Stimulated activated CD8-positive, alpha-beta memory T cell treated with anti-CD3 and anti-CD28 coated beads, Interleukin-4, amount 100 ng/mL, for 24 hours (primary cell): ENCODE results near the gene CCL4L2.
"Not testable (repeated sequence)": the region's sequence is repeated elsewhere in the genome, so short reads cannot be mapped to it uniquely, and the experiment has no call there.

ENCODE experiments used
- DNase-seq: peaks from one replicate; pipeline ENCODE4 v3.0.0-alpha.2; 2020; ENCODE audit warnings: low read depth

The CCL4L2 gene

GRCh38 chr17:36221581-36222100 is 10.8 kb downstream of the CCL4L2 start:
- not testable (repeated sequence) for DNase-seq

DNA sequence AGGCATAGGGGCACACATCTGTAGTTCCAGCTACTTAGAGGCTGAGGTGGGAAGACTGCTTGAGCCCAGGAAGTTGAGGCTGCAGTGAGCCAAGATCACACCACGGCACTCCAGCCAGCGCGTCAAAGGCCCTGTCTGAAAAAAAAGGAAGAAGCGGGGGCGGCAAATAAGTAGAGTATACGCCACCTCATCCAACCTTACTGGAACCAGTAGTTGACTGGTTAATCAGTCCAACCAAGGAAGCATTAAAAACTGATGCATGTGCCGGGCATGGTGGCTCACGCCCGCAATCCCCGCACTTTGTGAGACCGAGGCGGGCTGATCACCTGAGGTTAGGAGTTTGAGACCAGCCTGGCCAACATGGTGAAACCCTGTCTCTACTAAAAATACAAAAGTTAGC is 12.1 kb downstream of the CCL4L2 start:
- DNase-seq, result not testable (repeated sequence)

- DNase-seq, result peak; percentile 12
Observed at GRCh38 chr17:36229644-36230043, 18.8 kb downstream of the CCL4L2 start.

DNA sequence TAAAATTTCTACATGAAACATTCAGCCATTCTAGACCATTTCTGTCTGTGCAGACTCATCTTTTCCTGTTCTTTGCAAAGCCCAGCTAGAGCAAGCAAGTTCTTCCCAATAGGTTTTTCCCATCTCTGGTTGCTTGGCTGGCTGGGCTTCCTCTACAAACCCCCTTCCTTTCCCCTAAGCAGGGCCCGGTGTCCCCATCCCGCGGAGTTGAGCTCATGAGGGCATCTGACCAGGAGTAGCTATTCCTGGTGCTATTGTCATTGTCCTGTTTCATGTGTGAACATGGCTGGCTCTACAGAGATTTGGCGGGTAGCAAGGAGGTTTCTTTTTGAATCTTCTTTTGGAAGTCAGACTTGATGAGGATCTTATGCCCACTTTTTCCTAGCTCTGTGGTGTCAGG is 31.2 kb downstream of the CCL4L2 start:
- DNase-seq, result not testable (repeated sequence)
